ENCODE measurements around the gene TMIGD2.
"Not testable (repeated sequence)": the region's sequence is repeated elsewhere in the genome, so short reads cannot be mapped to it uniquely, and the experiment has no call there.

TMIGD2 gene

DNA sequence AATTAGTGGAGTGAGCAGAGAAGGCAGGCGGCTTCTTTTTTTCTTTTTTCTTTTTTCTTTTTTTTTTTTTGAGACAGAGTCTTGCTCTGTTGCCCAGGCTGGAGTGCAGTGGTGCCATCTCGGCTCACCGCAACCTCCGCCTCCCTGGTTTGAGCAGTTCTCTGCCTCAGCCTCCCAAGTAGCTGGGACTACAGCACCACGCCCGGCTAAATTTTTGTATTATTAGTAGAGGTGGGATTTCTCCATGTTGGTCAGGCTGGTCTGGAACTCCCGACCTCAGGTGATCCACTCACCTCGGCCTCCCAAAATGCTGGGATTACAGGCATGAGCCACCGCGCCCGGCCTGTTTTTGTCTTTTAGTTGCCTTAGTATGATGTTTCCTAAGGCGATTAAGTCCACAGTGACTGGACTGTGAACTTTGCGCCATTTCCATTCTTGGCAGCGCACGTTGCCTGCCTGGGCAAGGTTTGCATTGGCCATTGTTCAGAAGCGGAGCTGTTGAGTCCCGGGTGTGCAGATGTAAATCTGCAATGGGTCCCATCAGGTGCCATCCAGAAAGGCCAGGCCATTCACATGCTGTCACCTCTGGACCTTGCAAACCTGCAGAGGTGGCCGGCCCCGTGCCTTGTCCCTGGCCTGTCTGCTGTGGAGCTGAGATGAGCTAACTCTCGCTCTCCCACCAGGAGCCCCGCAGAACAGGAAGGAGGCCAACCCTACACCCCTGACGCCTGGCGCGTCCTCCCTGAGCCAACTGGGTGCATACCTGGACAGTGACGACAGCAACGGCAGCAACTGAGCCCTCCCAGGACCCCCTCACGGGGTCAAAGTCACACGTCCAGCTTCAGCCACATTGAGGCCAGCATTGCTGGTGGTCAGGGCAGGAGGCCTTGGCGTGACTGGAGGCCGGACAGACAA lies 34.0 kb downstream of the TMIGD2 start:
- no peak for DNase-seq (ENCODE audit: low read depth in 3 of 3)

- DNase-seq (ENCODE audit: low read depth in 3 of 3), result peak; percentile 37 to 63 (median 37)
These were observed 34.9 kb downstream of the TMIGD2 start for GRCh38 chr19:4267101-4267900.

GRCh38 chr19:4266253-4267000 lies 35.8 kb downstream of the TMIGD2 start:
- DNase-seq (ENCODE audit: low read depth in 3 of 3), result no peak

DNA sequence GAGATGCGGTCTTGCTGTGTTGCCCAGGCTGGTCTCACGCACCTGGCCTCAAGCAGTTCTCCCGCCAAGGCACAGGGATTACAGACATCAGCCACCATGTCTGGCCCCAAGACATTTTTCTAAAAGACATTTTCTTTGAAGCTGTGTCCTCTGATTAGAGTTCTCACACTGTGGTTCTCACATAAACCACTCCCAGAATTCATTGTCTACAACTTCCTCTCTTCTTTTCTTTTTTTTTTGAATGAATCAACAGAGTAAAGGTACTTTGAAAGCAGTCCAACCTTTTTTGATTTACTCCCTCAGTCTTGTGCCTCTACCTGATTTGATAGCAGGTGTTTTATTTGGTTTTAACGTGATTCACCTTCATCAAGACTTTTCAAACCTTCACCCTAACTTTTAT lies 37.4 kb downstream of the TMIGD2 start:
- DNase-seq (ENCODE audit: low read depth in 3 of 3), result no peak

- no peak for DNase-seq (ENCODE audit: low read depth in 3 of 3)
These were observed 41.5 kb downstream of the TMIGD2 start for GRCh38 chr19:4260613-4261191.

DNA sequence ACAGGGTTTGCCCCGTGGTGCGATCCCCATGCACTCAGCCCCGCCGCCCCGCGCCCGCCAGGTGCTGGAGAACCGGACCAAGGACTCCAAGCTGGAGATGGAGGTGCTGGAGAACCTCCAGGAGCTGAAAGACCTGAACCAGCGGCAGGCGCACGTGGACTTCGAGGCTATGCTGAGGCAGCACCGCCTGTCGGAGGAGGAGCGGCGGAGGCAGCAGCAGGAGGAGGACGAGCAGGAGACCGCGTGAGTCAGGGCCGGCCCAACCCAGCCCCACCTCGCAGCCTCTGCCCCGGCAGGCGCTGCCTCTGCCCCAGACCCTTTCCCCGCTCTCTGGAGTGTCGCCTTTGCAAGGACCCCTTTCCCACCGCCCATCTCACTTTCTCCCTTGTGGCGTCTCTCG lies 44.0 kb downstream of the TMIGD2 start:
- DNase-seq (ENCODE audit: low read depth in 3 of 3), result no peak

- no peak for DNase-seq (ENCODE audit: low read depth in 3 of 3)
These were observed 45.2 kb downstream of the TMIGD2 start for GRCh38 chr19:4257025-4257424.

- no peak for DNase-seq (ENCODE audit: low read depth in 3 of 3)
These were observed 45.6 kb downstream of the TMIGD2 start for GRCh38 chr19:4256563-4256962.

GRCh38 chr19:4246767-4247593 lies 55.2 kb downstream of the TMIGD2 start, which contains the start of gene YJU2:
Gene YJU2, plus strand, starts transcription at chr19:4247080. Its CDS starts 67 bp downstream, at chr19:4247147.
- peak; percentile 98 to 99 (median 99) for DNase-seq (ENCODE audit: low read depth in 3 of 3)

DNA sequence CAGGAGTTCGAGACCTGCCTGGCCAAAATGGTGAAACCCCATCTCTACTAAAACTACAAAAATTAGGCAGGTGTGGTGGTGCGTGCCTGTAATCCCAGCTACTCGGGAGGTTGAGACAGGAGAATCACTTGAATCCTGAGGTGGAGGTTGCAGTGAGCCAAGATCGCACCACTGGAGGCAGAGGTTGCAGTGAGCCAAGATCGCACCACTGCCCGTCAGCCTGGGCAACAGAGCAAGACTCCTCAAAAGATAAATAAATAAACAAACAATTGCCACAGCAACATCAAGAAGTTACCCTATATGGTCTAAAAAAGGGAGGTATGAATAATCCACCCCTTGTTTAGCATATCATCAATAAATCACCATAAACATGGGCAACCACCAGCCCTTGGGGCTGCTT lies 56.3 kb downstream of the TMIGD2 start:
- not testable (repeated sequence) for DNase-seq (ENCODE audit: low read depth in 3 of 3)

Measured in stimulated activated CD4-positive, alpha-beta T cell treated with anti-CD3 and anti-CD28 coated beads, TNF-alpha, amount 100 ng/mL, for 48 hours (primary cell).